Measurements from ENCODE around the gene OR10R2.

- TF ChIP-seq CTCF (IDR thresholded peaks at IDR 0.05; ENCODE audit: low read depth, low read length) (no peak), POLR2A (IDR thresholded peaks at IDR 0.05; ENCODE audit: extremely low read depth, insufficient read length) (no peak)
These were observed 49.6 kb downstream of the OR10R2 start for GRCh38 chr1:158521666-158522058.
